ENCODE measurements around the gene SUSD5.

DNA sequence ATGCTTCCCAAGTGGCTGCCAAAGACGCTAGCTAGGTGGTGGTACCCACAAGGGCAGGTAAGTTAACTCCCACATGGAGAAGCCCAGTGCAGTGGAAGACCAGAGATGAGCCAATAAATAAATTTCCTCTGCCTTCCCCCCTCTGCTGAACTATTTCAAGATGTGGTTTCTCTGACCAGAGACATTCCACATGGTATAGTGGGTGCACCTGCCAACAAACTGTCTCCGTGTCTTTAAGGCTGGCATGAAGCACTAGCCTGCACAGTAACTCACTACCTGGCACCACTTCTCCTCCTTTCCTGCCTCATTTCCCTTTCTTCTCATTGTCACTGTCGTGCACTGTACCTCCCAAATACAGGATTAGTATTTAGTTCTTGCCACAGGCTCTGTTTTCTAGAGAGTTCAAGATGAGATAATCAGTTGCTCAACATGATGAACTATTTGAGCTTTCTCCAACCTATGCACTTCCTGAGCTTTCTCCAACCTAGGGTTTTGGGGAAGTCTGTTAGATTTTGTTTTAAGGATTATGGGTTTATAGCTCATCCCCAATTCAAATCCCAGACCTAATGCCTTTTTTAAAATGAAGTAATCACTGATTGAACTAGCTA lies 113.2 kb downstream of the SUSD5 start:
- TF ChIP-seq SIN3A (IDR thresholded peaks at IDR 0.05; ENCODE audit: borderline replicate concordance, low read depth, low read length) (no peak), SMC3 (IDR thresholded peaks at IDR 0.05; ENCODE audit: low read depth, low read length) (no peak), EP300 (IDR thresholded peaks at IDR 0.05; ENCODE audit: borderline replicate concordance in 1 of 2, low read depth in 1 of 2, low read length in 1 of 2) (no peak), ELF1 (IDR thresholded peaks at IDR 0.05) (no peak), JUND (IDR thresholded peaks at IDR 0.05) (no peak), TAF1 (IDR thresholded peaks at IDR 0.05; ENCODE audit: borderline replicate concordance, low read depth, low read length) (no peak), RCOR1 (IDR thresholded peaks at IDR 0.05; ENCODE audit: low read length) (no peak), TEAD4 (IDR thresholded peaks at IDR 0.05; ENCODE audit: borderline replicate concordance, insufficient read depth) (no peak), POLR2AphosphoS5 (IDR thresholded peaks at IDR 0.05; ENCODE audit: low read depth, low read length) (no peak), CHD2 (IDR thresholded peaks at IDR 0.05; ENCODE audit: low read length, partially characterized antibody) (no peak), FOXJ3 (CRISPR knock-in tag; IDR thresholded peaks at IDR 0.05) (no peak), MEF2A (IDR thresholded peaks at IDR 0.05; ENCODE audit: borderline replicate concordance, low read depth) (no peak)
- TF ChIP-seq, protein P1, sequence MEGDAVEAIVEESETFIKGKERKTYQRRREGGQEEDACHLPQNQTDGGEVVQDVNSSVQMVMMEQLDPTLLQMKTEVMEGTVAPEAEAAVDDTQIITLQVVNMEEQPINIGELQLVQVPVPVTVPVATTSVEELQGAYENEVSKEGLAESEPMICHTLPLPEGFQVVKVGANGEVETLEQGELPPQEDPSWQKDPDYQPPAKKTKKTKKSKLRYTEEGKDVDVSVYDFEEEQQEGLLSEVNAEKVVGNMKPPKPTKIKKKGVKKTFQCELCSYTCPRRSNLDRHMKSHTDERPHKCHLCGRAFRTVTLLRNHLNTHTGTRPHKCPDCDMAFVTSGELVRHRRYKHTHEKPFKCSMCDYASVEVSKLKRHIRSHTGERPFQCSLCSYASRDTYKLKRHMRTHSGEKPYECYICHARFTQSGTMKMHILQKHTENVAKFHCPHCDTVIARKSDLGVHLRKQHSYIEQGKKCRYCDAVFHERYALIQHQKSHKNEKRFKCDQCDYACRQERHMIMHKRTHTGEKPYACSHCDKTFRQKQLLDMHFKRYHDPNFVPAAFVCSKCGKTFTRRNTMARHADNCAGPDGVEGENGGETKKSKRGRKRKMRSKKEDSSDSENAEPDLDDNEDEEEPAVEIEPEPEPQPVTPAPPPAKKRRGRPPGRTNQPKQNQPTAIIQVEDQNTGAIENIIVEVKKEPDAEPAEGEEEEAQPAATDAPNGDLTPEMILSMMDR (IDR thresholded peaks at IDR 0.05), result no peak

All from SK-N-SH (cell line).